Endothelial cell of umbilical vein (primary cell): Measurements from ENCODE around the gene PKD2L2. TPM values are rescaled to one million over a fixed set of nuclear protein-coding genes. Genes with fewer than 3 reads are reported as not detected.

Experiments used
- BruUV-seq: library from RNA; stranded (reverse); fragments of 400-500 nt; replicated peaks from 2 replicates; lab custom pipeline; 2021; lab: Mats Ljungman, UMichigan
- CTCF ChIA-PET: fragments of 300-600, 350-600 bp; sonication (Branson Sonifier 250); formaldehyde crosslinking; loops from one replicate; lab custom pipeline; 2021; ENCODE audit warnings: antibody characterized with exemption, inconsistent platforms; lab: Charles Lee
- POLR2A ChIA-PET: fragments of 300-600, 350-600 bp; sonication (Branson Sonifier 250); formaldehyde crosslinking; loops from one replicate; lab custom pipeline; 2021; ENCODE audit warnings: antibody characterized with exemption, inconsistent platforms; lab: Charles Lee
- DNase-seq: peaks from one replicate; pipeline ENCODE4 v3.0.0-alpha.2; 2011; ENCODE audit warnings: low read depth, low spot score
- FAIRE-seq: peaks from 2 replicates; lab custom pipeline; 2011; peaks lifted over from hg19 to GRCh38; lab: Jason Lieb, UNC
- H2AFZ ChIP-seq: 2 replicates; pipeline ENCODE4 v1.6.0; 2012; ENCODE audit warnings: low read depth, low read length, control low read depth, inconsistent platforms
- H3K27ac ChIP-seq: 2 replicates; pipeline ENCODE4 v1.5.1; 2011; ENCODE audit warnings: low read depth, mild to moderate bottlenecking, control low read depth, low read length, moderate library complexity; ENCODE audit not compliant: insufficient read depth
- H3K27me3 ChIP-seq, 2 experiments: 2 replicates each; pipeline versions ENCODE4 v1.6.0 to v1.6.1; 2011; ENCODE audit warnings: low read length in 2 of 2, mixed read lengths in 1 of 2; ENCODE audit not compliant: control insufficient read depth in 2 of 2, insufficient read depth in 2 of 2
- H3K36me3 ChIP-seq, 2 experiments: 2 replicates in 1 of 2; 3 replicates in 1 of 2; pipeline ENCODE4 v1.5.1; 2011; ENCODE audit warnings: low read length in 2 of 2, mild to moderate bottlenecking in 1 of 2, moderate library complexity in 1 of 2; ENCODE audit not compliant: control insufficient read depth in 2 of 2, insufficient read depth in 2 of 2; ENCODE audit errors: extremely low read depth in 1 of 2
- H3K4me1 ChIP-seq: 3 replicates; pipeline ENCODE4 v1.5.1; 2011; ENCODE audit warnings: mild to moderate bottlenecking, low read length; ENCODE audit not compliant: control insufficient read depth, insufficient read depth; ENCODE audit errors: extremely low read depth
- H3K4me2 ChIP-seq: 2 replicates; pipeline ENCODE4 v1.6.1; 2011; ENCODE audit warnings: low read length, control low read depth, mixed read lengths; ENCODE audit not compliant: insufficient read depth
- H3K4me3 ChIP-seq, 3 experiments: fragments of 200-600 bp in 1 of 3; sonication (generic), shearing (Covaris generic) in 1 of 3; replicated peaks in 1 of 3; 2 replicates each; pipeline ENCODE4 v1.5.1; 2011 to 2016; ENCODE audit warnings: control low read depth in 3 of 3, low read length in 3 of 3, mild to moderate bottlenecking in 2 of 3, inconsistent platforms in 1 of 3, low read depth in 1 of 3, moderate library complexity in 1 of 3; ENCODE audit not compliant: insufficient read depth in 1 of 3
- H3K79me2 ChIP-seq: 2 replicates; pipeline ENCODE4 v1.6.0; 2012; ENCODE audit warnings: low read length, inconsistent platforms; ENCODE audit not compliant: control insufficient read depth, insufficient read depth
- H3K9ac ChIP-seq: replicated peaks from 2 replicates; pipeline ENCODE3; 2011; ENCODE audit warnings: low read length, control low read depth; ENCODE audit not compliant: insufficient read depth; ENCODE audit errors: extremely low read depth
- H3K9me1 ChIP-seq: replicated peaks from 3 replicates; pipeline ENCODE4 v1.6.0; 2011; ENCODE audit warnings: mild to moderate bottlenecking, low read length; ENCODE audit not compliant: control insufficient read depth, insufficient read depth; ENCODE audit errors: extremely low read depth
- H3K9me3 ChIP-seq: replicated peaks from 2 replicates; pipeline ENCODE4 v1.5.1; 2012; ENCODE audit warnings: low read length, inconsistent platforms; ENCODE audit not compliant: control insufficient read depth, insufficient read depth
- H4K20me1 ChIP-seq: replicated peaks from 2 replicates; pipeline ENCODE3; 2011; ENCODE audit warnings: mild to moderate bottlenecking, low read length; ENCODE audit not compliant: control insufficient read depth, insufficient read depth; ENCODE audit errors: extremely low read depth
- EZH2 ChIP-seq: IDR thresholded peaks from 2 replicates; pipeline ENCODE4 v1.6.1; 2012; ENCODE audit warnings: borderline replicate concordance, low read depth, mild to moderate bottlenecking, moderate library complexity, low read length, inconsistent platforms; ENCODE audit not compliant: severe bottlenecking
- FOS ChIP-seq: IDR thresholded peaks from 2 replicates; pipeline ENCODE4 v1.6.1; 2011; ENCODE audit warnings: mild to moderate bottlenecking, low read length, moderate library complexity, borderline replicate concordance; ENCODE audit not compliant: insufficient read depth
- GATA2 ChIP-seq: IDR thresholded peaks from 2 replicates; pipeline ENCODE4 v1.7.0; 2011; ENCODE audit warnings: low read depth, mild to moderate bottlenecking, moderate library complexity, mixed read lengths, low read length; ENCODE audit not compliant: insufficient read length, insufficient read depth
- JUN ChIP-seq: IDR thresholded peaks from 2 replicates; pipeline ENCODE4 v1.6.1; 2011; ENCODE audit warnings: borderline replicate concordance, low read depth; ENCODE audit not compliant: insufficient read length, insufficient read depth
- MAX ChIP-seq: IDR thresholded peaks from 2 replicates; pipeline ENCODE4 v1.6.1; 2011; ENCODE audit not compliant: insufficient read depth, insufficient read length
- MYC ChIP-seq: IDR thresholded peaks from one replicate; pipeline ENCODE4 v1.6.1; 2011; ENCODE audit warnings: mild to moderate bottlenecking, low read depth, low read length
- POLR2A ChIP-seq: IDR thresholded peaks from 2 replicates; pipeline ENCODE4 v1.6.1; 2012; ENCODE audit warnings: low read depth, mild to moderate bottlenecking, control low read depth, low read length
- POLR2AphosphoS5 ChIP-seq: IDR thresholded peaks from 2 replicates; pipeline ENCODE4 v1.6.1; 2012; ENCODE audit warnings: low read depth, mild to moderate bottlenecking, control low read depth, low read length, moderate library complexity; ENCODE audit not compliant: insufficient read depth
- dilution Hi-C: fragments of 300-500 bp; cut with MboI; formaldehyde crosslinking; loops from one replicate; pipeline ENCODE4 v1.15.0; 2019; ENCODE audit warnings: low sequenced_read_pairs; ENCODE audit not compliant: extremely low pct_ligation_motif_present
- intact Hi-C: fragments of 100-400 bp; cut with micrococcal nuclease; formaldehyde crosslinking; loops from one replicate; pipeline ENCODE4 v1.10.0; 2022
- polyA plus RNA-seq, 4 experiments: library from polyadenylated mRNA; depleted of rRNA in 3 of 4; stranded (reverse) in 3 of 4; unstranded in 1 of 4; fragments of >200 nt; gene quantifications; 2 replicates each; pipeline versions ENCODE4 v1.2.1 to v1.2.3, GENCODE V29; 2011 to 2012; ENCODE audit warnings: missing spikeins in 1 of 4
- total RNA-seq: library from RNA; stranded (reverse); gene quantifications from 2 replicates; pipeline ENCODE4 v1.2.3, GENCODE V29; 2021
- TF ChIP-seq, protein P1 (sequence below), 2 donors: IDR thresholded peaks; 1 replicate in 1 of 2; 2 replicates in 1 of 2; pipeline ENCODE4 v1.5.1; 2011; ENCODE audit warnings: low read length in 2 of 2, mild to moderate bottlenecking in 2 of 2, moderate library complexity in 2 of 2, control low read depth in 1 of 2, inconsistent platforms in 1 of 2, low read depth in 1 of 2; ENCODE audit not compliant: insufficient read depth in 1 of 2; ENCODE audit errors: extremely low read depth in 1 of 2

Gene PKD2L2
- total and polyA plus RNA-seq, 2 donors (not counting 3 experiments of a cell fraction or from before 2014, with no cell fraction given): not detected

- POLR2A ChIA-PET: no interaction called here
- FAIRE-seq: no peak
Observed at GRCh38 chr5:137960141-137960540, 70.9 kb downstream of the PKD2L2 start.

More at GRCh38 chr5:137960141-137960540, 70.9 kb downstream of the PKD2L2 start:
- intact Hi-C loops (no loop called here), dilution Hi-C loops (no loop called here)
- no peak overlapping the region for H3K9ac ChIP-seq
- no peaks in the 10 kb centered on the region for H3K9me1 ChIP-seq
- BruUV-seq: no TSS peak
- DNase-seq: peak; percentile 24
- H3K27me3 ChIP-seq: no peaks in the 10 kb centered on the region
- no peak overlapping the region for H3K4me3 ChIP-seq
- peaks cover 22% of the 10 kb centered on the region for H3K4me1 ChIP-seq
- no peaks in the 10 kb centered on the region for H3K79me2 ChIP-seq
- H3K36me3 ChIP-seq: peaks cover 0 to 3% of the 10 kb centered on the region in 2 experiments
- no peaks in the 10 kb centered on the region for H4K20me1 ChIP-seq
- H3K27ac ChIP-seq: no peak overlapping the region
- TF ChIP-seq JUN (no peak), EZH2 (no peak), FOS (no peak), MYC (no peak), MAX (no peak), GATA2 (no peak), POLR2AphosphoS5 (no peak), POLR2A (no peak)
- TF ChIP-seq, protein P1, sequence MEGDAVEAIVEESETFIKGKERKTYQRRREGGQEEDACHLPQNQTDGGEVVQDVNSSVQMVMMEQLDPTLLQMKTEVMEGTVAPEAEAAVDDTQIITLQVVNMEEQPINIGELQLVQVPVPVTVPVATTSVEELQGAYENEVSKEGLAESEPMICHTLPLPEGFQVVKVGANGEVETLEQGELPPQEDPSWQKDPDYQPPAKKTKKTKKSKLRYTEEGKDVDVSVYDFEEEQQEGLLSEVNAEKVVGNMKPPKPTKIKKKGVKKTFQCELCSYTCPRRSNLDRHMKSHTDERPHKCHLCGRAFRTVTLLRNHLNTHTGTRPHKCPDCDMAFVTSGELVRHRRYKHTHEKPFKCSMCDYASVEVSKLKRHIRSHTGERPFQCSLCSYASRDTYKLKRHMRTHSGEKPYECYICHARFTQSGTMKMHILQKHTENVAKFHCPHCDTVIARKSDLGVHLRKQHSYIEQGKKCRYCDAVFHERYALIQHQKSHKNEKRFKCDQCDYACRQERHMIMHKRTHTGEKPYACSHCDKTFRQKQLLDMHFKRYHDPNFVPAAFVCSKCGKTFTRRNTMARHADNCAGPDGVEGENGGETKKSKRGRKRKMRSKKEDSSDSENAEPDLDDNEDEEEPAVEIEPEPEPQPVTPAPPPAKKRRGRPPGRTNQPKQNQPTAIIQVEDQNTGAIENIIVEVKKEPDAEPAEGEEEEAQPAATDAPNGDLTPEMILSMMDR (IDR thresholded peaks at IDR 0.05; ENCODE audit: extremely low read depth in 1 of 2, insufficient read depth in 1 of 2, low read depth in 1 of 2, low read length in 2 of 2): no peak
- no peak overlapping the region for H2AFZ ChIP-seq
- CTCF ChIA-PET: interaction anchor here (1.4 kb wide), 1 partner anchor 181 kb away, joined by 5 read pairs; no protein-coding TSS in a partner anchor
- H3K4me2 ChIP-seq: no peak overlapping the region
- H3K9me3 ChIP-seq: no peaks in the 10 kb centered on the region
